Measurements from ENCODE around the gene G2E3.
"Not testable (repeated sequence)": the region's sequence is repeated elsewhere in the genome, so short reads cannot be mapped to it uniquely, and the experiment has no call there.

G2E3 gene

DNA sequence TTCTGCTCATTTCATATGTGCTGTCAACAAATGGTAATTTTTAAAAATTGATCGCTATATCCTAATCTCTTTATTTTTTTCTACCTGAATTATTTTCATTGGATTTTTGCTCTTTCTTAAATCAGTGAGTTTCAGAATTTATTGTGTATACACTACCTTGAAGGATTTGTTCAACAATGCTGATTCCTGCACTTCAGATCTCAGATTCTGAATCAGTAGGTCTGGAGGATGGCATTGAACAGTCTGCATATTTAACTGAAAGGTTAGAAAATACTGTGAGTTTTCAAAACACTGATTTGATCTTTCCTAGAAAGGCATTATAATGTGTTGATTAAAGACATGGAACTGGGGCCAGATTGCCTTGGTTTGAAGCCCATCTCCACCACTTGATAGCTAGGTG, 1.6 kb downstream of the G2E3 start:
- no peak for DNase-seq (ENCODE audit: low read depth)

GRCh38 chr14:30564235-30564867, 5.4 kb downstream of the G2E3 start:
- DNase-seq (ENCODE audit: low read depth), result no peak

- DNase-seq (ENCODE audit: low read depth), result no peak
These were observed 5.9 kb downstream of the G2E3 start for GRCh38 chr14:30564868-30565248.

- no peak for DNase-seq (ENCODE audit: low read depth)
These were observed 10.4 kb downstream of the G2E3 start for GRCh38 chr14:30569216-30569902.

DNA sequence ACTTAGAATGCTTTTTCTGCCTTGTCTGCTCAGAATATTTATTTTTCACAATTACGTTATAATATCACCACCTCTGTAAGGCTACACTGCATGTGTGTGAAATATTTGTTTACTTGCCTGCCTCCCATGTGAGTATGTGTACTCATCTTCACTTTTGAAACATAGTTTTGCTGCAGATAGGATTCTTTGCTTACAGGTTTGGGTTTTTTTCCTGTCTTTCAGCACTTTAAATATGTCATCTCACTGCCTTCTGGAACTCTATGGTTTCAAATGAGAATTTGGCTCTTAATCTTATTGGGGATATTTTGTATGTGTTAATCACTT, 10.9 kb downstream of the G2E3 start:
- DNase-seq (ENCODE audit: low read depth), result no peak

GRCh38 chr14:30572237-30572636, 13.3 kb downstream of the G2E3 start:
- DNase-seq (ENCODE audit: low read depth), result no peak

GRCh38 chr14:30572771-30573170, 13.8 kb downstream of the G2E3 start:
- no peak for DNase-seq (ENCODE audit: low read depth)

- peak; percentile 43 for DNase-seq (ENCODE audit: low read depth)
These were observed 14.4 kb downstream of the G2E3 start for GRCh38 chr14:30573226-30573814.

- DNase-seq (ENCODE audit: low read depth), result no peak
These were observed 15.0 kb downstream of the G2E3 start for GRCh38 chr14:30573966-30574365.

DNA sequence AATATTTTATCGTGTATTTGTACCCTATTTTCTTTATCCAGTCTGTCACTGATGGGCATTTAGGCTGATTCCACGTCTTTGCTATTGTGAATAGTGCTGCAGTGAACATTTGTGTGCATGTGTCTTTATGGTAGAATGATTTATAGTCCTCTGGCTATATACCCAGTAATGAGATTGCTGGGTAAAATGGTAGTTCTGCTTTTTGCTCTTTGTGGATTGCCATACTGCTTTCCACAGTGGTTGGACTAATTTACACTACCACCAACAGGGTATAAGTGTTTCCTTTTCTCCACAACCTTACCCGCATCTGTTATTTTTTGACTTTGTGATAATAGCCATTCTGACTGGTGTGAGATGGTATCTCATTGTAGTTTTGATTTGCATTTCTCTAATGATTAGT, 15.8 kb downstream of the G2E3 start:
- not testable (repeated sequence) for DNase-seq (ENCODE audit: low read depth)

- DNase-seq (ENCODE audit: low read depth), result not testable (repeated sequence)
These were observed 17.4 kb downstream of the G2E3 start for GRCh38 chr14:30576333-30576732.

DNA sequence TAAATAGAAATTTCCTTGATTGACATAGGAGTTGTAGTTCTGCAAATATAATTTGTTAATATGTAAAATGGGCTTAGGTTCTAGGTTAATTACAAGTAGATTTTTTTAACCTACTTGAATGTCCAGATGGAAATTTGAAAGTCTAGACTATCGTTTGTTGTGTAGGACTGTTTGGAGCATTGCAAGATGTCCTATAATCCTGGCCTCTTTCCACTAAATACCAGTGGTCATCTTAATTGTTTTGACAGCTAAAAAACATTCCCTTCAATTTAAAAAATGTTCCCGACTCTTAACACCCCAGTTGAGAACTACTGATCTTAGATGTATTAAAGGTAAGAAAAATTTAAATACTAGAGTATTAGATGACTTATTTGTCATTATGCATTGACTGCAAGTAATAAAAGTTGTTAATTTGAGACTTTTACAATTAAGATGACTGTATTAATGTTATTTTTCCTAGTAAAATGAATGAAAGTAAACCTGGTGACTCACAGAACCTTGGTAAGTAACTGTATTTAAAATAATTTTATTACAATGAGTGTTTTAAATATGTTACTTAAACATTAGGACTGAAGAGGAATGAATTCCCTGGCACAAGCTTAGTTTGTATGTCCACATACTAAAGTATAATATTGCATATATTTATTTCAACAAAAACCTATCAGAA, 21.8 kb downstream of the G2E3 start:
- DNase-seq (ENCODE audit: low read depth), result no peak

DNA sequence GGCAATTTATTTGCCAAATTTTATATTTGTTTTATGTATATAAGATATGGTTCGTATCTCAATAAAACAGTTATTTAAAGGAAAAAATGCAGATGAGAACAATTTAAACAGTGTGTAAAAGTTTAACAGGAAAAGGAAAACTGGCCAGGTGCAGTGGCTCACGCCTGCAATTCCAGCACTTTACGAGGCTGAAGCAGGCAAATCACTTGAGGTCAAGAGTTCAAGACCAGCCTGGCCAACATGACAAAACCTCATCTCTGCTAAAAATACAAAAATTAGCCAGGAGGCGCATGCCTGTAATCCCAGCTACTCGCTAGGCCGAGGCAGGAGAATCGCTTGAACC, 22.3 kb downstream of the G2E3 start:
- no peak for DNase-seq (ENCODE audit: low read depth)

- DNase-seq (ENCODE audit: low read depth), result no peak
These were observed 23.4 kb downstream of the G2E3 start for GRCh38 chr14:30582376-30582775.

- DNase-seq (ENCODE audit: low read depth), result no peak
These were observed 25.2 kb downstream of the G2E3 start for GRCh38 chr14:30584058-30584630.

DNA sequence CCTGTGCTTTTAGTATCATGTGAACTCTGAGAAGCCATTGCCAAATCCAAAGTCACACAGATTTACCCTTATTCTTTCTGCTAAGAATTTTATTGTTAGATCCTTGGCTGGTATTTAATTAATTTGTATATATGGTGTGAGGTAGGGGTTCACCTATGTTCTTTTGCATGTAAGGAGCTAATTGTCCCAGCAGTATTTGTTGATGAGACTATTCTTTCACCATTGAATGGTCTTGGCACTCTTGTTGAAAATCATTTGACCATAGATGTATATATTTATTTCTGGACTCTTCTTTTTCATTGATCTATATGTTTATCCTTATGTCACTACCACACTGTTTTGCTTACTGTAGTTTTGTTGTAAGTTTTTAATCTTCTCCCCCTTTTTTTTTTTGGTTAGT, 26.2 kb downstream of the G2E3 start:
- DNase-seq (ENCODE audit: low read depth), result no peak

GRCh38 chr14:30587141-30587540, 28.2 kb downstream of the G2E3 start:
- DNase-seq (ENCODE audit: low read depth), result no peak

- DNase-seq (ENCODE audit: low read depth), result no peak
These were observed 29.9 kb downstream of the G2E3 start for GRCh38 chr14:30588873-30589272.

GRCh38 chr14:30596935-30597334, 38.0 kb downstream of the G2E3 start:
- DNase-seq (ENCODE audit: low read depth), result no peak

- no peak for DNase-seq (ENCODE audit: low read depth)
These were observed 38.5 kb downstream of the G2E3 start for GRCh38 chr14:30597504-30597903.

DNA sequence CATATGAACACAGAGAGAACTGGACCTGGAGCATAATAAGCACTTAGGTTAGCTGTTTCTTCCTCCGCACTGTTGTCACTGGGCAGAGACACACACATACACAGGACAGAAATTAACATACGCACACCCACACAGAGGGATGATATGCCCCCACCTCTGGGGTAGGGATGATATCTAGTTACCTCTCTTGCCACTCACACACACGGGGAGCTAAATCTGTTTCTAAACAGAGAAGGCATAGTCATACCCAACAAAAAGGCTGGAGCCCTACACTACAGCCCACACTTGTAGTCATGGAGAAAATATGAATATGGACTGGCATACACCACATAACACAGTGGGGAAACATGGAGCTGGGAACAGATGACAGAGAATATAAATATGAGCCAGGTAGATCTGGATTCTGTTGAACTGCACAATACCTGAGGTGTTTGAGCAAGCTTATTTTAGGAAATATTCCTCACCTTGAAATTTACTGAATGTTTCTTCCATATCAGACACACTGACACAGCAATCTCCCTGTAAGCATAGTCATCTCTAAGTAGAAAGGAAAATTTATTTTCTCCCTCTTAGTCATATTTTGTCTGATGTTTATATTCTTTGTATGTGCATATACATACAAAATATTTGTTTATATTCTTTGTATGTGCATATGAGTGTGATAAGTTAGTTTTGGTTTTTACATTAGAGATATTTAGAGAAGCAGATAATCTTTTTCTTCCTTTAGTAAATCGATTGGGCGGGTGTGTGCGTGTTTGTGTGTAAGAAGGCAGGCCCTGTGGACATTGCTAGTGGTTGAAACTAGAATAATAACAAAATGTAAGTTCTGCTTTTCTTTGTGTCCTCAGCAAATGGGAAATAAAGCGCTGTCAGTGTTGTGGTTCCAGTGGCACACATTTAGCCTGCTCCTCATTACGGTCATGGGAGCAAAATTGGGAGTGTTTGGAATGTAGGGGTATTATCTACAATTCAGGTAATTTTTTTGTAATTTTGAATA, 42.3 kb downstream of the G2E3 start:
- DNase-seq (ENCODE audit: low read depth), result no peak

DNA sequence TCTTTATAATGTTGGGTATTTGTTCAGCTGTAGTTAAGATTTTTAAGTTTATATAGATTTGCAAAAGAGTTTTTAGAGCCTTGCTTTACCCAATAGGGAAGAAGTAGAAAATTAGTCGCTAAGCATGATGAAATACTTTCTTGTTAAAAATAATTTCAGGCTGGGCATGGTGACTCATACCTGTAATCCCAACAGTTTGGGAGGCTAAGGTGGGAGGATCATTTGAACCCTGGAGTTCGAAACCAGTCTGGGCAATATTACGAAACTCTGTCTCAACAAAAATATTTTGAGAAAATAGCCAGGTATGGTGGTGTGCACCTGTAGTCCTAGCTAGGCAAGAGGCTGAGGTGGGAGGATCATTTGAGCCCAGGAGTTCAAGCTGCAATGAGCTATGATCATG, 44.4 kb downstream of the G2E3 start:
- DNase-seq (ENCODE audit: low read depth), result peak; percentile 16
